Ectodermal cell (in vitro differentiated cells): ENCODE data around the gene ITPKB.
"Not testable (repeated sequence)": the region's sequence is repeated elsewhere in the genome, so short reads cannot be mapped to it uniquely, and the experiment has no call there.

Experiments
- H3K27ac ChIP-seq: 2 replicates; pipeline ENCODE4 v1.7.0; 2013; ENCODE audit warnings: mild to moderate bottlenecking, low read depth, low read length; ENCODE audit not compliant: insufficient read depth, poor library complexity, severe bottlenecking
- H3K27me3 ChIP-seq: 2 replicates; pipeline ENCODE4 v1.7.0; 2013; ENCODE audit warnings: mild to moderate bottlenecking, low read length; ENCODE audit not compliant: insufficient read depth, control insufficient read depth, poor library complexity, severe bottlenecking
- H3K36me3 ChIP-seq: one replicate; pipeline ENCODE4 v1.7.0; 2013; ENCODE audit warnings: low read length; ENCODE audit not compliant: control insufficient read depth, insufficient read depth
- H3K4me1 ChIP-seq: one replicate; pipeline ENCODE4 v1.7.0; 2013; ENCODE audit warnings: low read length; ENCODE audit not compliant: control insufficient read depth, insufficient read depth
- H3K4me3 ChIP-seq: 2 replicates; pipeline ENCODE4 v1.7.0; 2013; ENCODE audit warnings: low read depth, low read length, control low read depth; ENCODE audit not compliant: insufficient read depth
- H3K9me3 ChIP-seq: 2 replicates; pipeline ENCODE4 v1.7.0; 2013; ENCODE audit warnings: mild to moderate bottlenecking, low read length, moderate library complexity; ENCODE audit not compliant: control insufficient read depth
- WGBS, 2 experiments: methylation state at CpG; one replicate each; pipeline ENCODE4 v1.1.7; 2013; ENCODE audit warnings: missing lambda C conversion rate in 2 of 2; 5-methylcytosine and 5-hydroxymethylcytosine counted together

The ITPKB gene

DNA sequence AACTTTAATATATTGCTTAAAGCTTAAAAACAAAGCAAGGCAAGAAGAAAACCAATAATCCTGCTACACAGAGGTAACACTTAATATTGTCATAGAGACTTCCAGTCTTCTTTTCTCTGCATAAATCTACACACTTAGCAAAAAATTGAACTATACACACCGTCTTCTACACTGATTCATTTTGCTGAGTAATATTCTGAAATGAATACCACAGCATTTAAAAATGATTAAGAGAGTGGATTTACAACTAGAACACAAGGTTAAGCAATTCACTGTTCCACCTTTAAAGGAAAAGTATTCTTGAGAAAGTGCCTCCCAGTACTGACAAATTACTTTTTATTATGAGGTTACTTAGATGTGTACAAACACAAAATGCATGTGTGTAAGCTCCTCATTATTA, 22.2 kb upstream of the ITPKB start:
- WGBS, 2 experiments, result 89% methylated on average over 1 of the region's 1 CpG; no CpG with 5 or more reads in 1 of the 2 experiments

DNA sequence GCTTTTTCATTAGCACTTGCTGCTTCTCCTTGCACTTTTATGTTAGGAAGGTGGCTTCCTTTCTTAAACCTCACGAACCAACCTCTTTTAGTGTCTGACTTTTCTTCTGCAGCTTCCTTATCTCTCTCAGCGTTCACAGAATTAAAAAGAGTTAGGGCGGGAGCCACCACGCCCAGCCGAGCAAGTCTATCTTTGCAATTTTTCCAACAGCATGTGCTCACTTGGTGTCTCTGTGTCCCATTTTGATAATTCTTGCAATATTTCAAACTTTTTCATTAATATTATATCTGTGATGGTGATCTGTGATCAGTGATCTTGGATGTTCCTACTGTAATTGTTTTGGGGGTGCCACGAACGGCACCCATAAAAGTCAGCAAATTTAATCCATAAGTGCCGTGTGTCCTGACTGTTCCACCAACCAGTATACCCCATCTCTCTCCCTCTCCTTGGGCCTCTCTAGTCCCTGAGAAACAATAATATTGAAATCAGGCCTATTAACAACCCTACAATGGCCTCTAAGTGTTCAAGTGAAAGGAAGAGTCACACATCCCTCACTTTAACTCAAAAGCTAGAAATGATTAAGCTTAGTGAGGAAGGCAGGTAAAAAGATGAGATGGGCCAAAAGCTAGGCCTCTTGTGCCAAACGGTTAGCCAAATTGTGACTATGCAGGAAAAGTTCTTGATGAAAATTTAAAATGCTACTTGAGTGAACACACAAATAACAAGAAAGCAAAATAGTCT, 15.9 kb upstream of the ITPKB start:
- H3K27me3 ChIP-seq, result no peaks in the 10 kb centered on the region
- no peaks in the 10 kb centered on the region for H3K4me1 ChIP-seq
- no peaks in the 10 kb centered on the region for H3K9me3 ChIP-seq
- H3K4me3 ChIP-seq, result no peak overlapping the region
- WGBS, 2 experiments, result 92 to 95% methylated on average over 8 to 9 of the region's 9 CpGs
- H3K27ac ChIP-seq, result no peak overlapping the region
- H3K36me3 ChIP-seq, result no peaks in the 10 kb centered on the region

More for the DNA sequence above, 22.2 kb upstream of the ITPKB start:
- Histone ChIP-seq H3K27me3 (no peaks in the 10 kb centered on the region), H3K4me3 (no peak overlapping the region), H3K4me1 (no peaks in the 10 kb centered on the region), H3K27ac (no peak overlapping the region), H3K36me3 (no peaks in the 10 kb centered on the region), H3K9me3 (no peaks in the 10 kb centered on the region)

DNA sequence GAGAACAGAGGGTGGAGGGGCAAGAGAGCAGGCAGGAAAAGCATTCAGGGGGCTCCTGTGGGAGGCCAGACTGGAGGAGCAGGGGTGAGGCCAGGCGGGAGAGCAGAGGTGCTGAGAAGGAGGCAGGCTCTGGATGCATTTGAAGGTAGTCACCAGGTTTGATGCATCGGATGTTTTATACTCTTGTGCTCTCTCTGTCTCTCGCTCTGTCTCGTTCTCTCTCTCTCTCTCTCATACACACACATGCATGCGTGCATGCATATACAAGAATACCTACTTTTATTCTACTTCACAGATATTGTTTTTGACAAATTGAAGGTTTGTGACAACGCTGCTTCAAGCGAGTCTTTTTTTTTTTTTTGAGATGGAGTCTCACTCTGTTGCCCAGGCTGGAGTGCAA, 15.0 kb upstream of the ITPKB start:
- H3K27me3 ChIP-seq, result no peaks in the 10 kb centered on the region
- H3K9me3 ChIP-seq, result no peaks in the 10 kb centered on the region
- no peaks in the 10 kb centered on the region for H3K36me3 ChIP-seq
- H3K27ac ChIP-seq, result no peak overlapping the region
- WGBS, 2 experiments, result 94 to 96% methylated on average over 7 of the region's 7 CpGs
- H3K4me3 ChIP-seq, result no peak overlapping the region
- H3K4me1 ChIP-seq, result peaks cover 4% of the 10 kb centered on the region

DNA sequence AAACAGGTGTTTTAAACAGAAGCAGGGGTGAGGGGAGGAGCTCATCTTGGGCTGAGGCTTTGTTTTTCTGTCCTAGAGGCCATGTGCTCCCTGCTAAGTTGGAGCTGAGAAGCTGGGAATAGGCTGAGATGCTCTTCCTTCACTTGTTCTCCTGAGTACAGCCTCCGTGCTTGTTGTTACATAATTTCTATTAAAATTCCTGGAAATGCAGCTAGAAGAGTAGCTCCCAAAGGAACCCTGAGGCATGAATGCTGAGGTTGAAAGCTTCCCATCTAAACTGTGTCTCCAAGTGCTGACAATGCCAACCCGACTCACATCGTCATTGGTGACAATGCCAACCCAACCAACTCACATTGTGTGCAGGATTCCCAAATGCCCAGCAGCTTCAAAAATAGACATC, 12.6 kb upstream of the ITPKB start:
- no peaks in the 10 kb centered on the region for H3K9me3 ChIP-seq
- H3K27me3 ChIP-seq, result no peaks in the 10 kb centered on the region
- WGBS, 2 experiments, result 95 to 97% methylated on average over 3 of the region's 3 CpGs
- peaks cover 4% of the 10 kb centered on the region for H3K4me1 ChIP-seq
- no peak overlapping the region for H3K4me3 ChIP-seq
- no peaks in the 10 kb centered on the region for H3K36me3 ChIP-seq
- no peak overlapping the region for H3K27ac ChIP-seq

DNA sequence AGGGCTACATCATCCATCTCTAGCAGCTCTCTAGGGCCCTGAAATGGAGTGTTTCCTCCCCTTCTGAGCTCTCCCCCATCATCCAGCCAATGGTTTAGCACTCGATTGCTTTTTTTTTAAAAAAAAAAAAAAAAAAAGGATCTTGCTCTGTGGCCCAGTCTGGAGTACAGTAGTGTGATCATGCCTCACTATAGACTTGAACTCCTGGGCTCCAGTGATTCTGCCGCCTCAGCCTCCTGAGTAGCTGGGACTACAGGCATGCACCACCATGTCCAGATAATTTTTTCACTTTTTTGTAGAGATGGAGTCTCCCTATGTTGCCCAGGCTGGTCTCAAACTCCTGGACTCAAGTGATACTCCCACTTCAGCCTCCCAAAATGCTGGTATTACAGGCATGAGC, 12.1 kb upstream of the ITPKB start:
- 79 to 87% methylated on average over 2 of the region's 2 CpGs for WGBS, 2 experiments
- H3K27me3 ChIP-seq, result no peaks in the 10 kb centered on the region
- H3K4me3 ChIP-seq, result no peak overlapping the region
- no peaks in the 10 kb centered on the region for H3K9me3 ChIP-seq
- no peak overlapping the region for H3K27ac ChIP-seq
- peaks cover 4% of the 10 kb centered on the region for H3K4me1 ChIP-seq
- H3K36me3 ChIP-seq, result no peaks in the 10 kb centered on the region

DNA sequence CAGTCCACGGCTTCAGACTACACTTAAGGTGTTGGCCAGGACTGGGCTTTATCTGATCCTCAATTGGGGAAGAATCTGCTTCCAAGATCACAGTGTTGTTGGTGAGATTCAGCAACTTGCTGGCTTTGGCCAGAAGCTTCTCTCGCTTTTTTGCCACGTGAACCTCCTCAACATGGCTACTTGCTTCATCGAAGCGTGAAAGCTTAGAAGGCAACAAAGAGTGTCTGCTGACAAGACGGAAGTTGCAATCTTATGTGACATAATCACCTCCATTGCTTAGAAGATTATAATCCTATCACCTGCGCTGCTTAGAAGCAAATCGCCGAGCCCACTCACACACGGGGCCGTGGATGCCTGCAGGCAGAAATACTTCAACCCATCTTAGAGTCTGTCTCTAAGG, 10.4 kb upstream of the ITPKB start:
- peaks cover 4% of the 10 kb centered on the region for H3K4me1 ChIP-seq
- no peaks in the 10 kb centered on the region for H3K36me3 ChIP-seq
- WGBS, 2 experiments, result 93 to 94% methylated on average over 11 of the region's 11 CpGs
- H3K4me3 ChIP-seq, result no peak overlapping the region
- H3K27ac ChIP-seq, result no peak overlapping the region
- no peaks in the 10 kb centered on the region for H3K9me3 ChIP-seq
- H3K27me3 ChIP-seq, result no peaks in the 10 kb centered on the region

DNA sequence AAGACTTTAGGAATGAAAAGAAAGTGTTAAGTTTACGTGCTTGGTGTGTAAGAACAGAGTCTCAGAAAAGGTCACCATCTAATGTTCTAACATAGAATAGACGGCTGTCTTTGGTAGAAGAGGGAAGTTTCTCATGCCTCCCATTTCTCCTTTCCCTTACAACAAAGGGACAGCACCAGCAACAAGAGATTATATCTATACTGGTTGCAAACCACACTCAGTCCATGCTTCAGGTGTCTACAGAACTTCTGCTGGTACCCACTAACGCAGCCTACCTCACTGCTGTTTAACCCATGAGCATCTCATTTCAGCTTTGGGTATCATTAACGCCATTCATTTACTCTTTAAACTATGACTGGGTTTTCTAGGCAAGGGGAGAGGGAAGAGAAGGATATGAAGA, 9.2 kb upstream of the ITPKB start:
- Histone ChIP-seq H3K4me1 (peaks cover 4% of the 10 kb centered on the region), H3K4me3 (no peak overlapping the region), H3K9me3 (no peaks in the 10 kb centered on the region), H3K27ac (no peak overlapping the region), H3K36me3 (no peaks in the 10 kb centered on the region), H3K27me3 (no peaks in the 10 kb centered on the region)
- 94 to 95% methylated on average over 3 of the region's 4 CpGs for whole genome bisulfite sequencing, 2 experiments

DNA sequence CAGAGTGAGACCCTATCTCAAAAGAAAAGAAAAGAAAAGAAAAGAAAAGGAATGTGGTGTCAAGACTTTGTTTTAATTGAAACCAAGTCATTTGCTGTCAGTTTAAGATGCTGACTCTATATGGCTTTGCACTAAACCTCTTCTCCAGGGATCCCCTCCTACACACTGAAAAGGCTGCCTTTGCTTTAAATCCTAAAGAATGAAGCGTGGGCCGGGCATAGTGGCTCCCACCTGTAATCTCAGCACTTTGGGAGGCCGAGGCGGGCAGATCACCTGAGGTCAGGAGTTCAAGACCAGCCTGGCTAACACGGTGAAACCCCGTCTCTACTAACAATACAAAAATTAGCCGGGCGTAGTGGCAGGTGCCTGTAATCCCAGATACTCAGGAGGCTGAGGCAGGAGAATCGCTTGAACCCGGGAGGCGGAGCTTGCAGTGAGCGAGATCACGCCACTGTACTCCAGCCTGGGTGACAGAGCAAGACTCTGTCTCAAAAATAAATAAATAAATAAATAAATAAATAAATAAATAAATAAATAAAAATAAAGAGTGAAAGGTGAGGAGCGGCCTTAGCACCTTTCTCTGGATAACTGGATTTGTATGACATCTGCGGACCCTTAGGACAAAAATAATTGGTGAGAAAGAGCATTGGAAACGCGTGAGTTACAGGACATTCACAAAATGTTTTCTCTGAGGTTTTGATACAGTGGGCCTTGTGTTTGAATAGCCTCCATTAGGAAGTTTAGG, 8.6 kb upstream of the ITPKB start:
- whole genome bisulfite sequencing, 2 experiments, result 92 to 94% methylated on average over 16 to 17 of the region's 17 CpGs
- not testable (repeated sequence) for H3K4me3 ChIP-seq, H3K9me3 ChIP-seq, H3K27ac ChIP-seq, H3K27me3 ChIP-seq, H3K4me1 ChIP-seq, H3K36me3 ChIP-seq

DNA sequence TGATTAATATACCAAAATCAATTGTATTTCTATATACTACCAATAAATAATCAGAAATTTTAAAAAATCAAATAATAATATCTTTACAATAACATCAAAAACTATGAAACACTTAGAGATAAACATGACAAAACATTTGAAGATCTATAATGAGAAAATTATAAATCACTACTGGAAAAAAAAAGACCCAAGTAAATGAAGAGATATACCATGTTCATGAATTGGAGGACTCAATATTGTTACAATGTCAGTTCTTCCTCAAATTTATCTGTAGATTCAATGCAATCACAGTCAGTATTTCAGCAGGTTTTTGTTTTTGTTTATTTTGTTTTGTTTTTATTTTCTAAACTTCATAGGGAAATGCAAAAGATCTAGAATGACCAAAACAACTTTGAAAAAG, 4.2 kb upstream of the ITPKB start:
- H3K4me1 ChIP-seq, result peaks cover 8% of the 10 kb centered on the region
- H3K4me3 ChIP-seq, result no peak overlapping the region
- H3K9me3 ChIP-seq, result no peaks in the 10 kb centered on the region
- H3K27me3 ChIP-seq, result peaks cover 31% of the 10 kb centered on the region
- H3K27ac ChIP-seq, result no peak overlapping the region
- no peaks in the 10 kb centered on the region for H3K36me3 ChIP-seq

DNA sequence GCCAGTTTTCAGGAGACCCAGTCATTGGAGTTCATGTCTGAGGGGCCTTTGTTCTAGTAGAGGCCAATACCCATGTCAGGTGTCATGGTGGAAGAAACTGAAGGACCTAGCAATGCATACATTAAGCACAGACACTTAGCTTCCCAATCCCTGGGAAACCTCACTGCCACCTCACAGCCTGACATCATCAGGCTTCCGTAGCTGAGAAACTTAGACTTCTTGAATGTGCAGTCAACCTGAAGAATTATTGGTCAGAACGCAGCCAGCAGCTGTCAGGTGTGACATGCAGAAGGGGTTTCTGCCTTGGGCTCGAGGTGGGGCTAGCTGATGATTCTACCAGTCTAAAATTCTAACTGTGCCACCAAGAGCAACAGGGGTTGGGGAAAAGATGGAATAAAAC, 1.9 kb upstream of the ITPKB start:
- Histone ChIP-seq H3K4me3 (no peak overlapping the region), H3K36me3 (no peaks in the 10 kb centered on the region), H3K27ac (no peak overlapping the region), H3K9me3 (no peaks in the 10 kb centered on the region), H3K27me3 (peaks cover 51% of the 10 kb centered on the region), H3K4me1 (peaks cover 16% of the 10 kb centered on the region)
- WGBS, 2 experiments, result 88 to 96% methylated on average over 3 of the region's 3 CpGs
